GM10248 (cell line): ENCODE results near the gene XPC.

Source experiments
- CTCF ChIA-PET: fragments of 300-600 bp; sonication (Branson Sonifier 250); formaldehyde crosslinking; extraction: SDS; loops from one replicate; lab custom pipeline; 2021; ENCODE audit warnings: antibody characterized with exemption; lab: Yijun Ruan, JAX
- POLR2A ChIA-PET: fragments of 350-650 bp; sonication (Branson Sonifier 250); formaldehyde crosslinking; extraction: SDS; loops from one replicate; lab custom pipeline; 2020; ENCODE audit warnings: antibody characterized with exemption; lab: Yijun Ruan, JAX
- DNase-seq: peaks from one replicate; pipeline ENCODE4 v3.0.0; 2012; ENCODE audit errors: extremely low spot score
- TF ChIP-seq, protein P1 (sequence below): IDR thresholded peaks from 2 replicates; pipeline ENCODE4 v1.5.1; 2012; ENCODE audit warnings: mild to moderate bottlenecking, low read depth; ENCODE audit errors: extremely low read depth, missing control alignments, control extremely low read depth

XPC gene

DNA sequence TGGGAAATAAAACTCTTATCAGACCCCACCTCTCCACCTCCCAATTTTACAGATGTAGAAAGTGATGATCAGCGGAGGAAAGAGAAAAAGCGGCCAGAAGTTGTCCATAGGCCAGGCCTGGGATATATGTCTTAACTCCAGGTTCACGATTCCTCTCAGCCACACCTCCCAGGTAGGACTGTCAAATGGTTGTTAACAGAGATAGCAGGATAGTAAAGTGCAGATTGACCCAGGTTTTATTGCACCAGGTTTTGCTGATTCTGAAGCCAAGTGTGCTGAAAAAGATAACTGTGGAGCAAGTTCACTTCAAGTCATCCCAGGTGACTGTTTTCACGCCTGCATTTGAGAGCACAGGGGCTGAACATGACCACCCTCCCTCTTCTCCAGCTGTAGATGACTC lies 36.4 kb upstream of the XPC start:
- CTCF ChIA-PET = interaction anchor here (3.1 kb wide), 1 partner anchor 11 kb away, joined by 22 read pairs; no protein-coding TSS in a partner anchor
- no peak for DNase-seq
- POLR2A ChIA-PET = no interaction called here
- TF ChIP-seq, protein P1, sequence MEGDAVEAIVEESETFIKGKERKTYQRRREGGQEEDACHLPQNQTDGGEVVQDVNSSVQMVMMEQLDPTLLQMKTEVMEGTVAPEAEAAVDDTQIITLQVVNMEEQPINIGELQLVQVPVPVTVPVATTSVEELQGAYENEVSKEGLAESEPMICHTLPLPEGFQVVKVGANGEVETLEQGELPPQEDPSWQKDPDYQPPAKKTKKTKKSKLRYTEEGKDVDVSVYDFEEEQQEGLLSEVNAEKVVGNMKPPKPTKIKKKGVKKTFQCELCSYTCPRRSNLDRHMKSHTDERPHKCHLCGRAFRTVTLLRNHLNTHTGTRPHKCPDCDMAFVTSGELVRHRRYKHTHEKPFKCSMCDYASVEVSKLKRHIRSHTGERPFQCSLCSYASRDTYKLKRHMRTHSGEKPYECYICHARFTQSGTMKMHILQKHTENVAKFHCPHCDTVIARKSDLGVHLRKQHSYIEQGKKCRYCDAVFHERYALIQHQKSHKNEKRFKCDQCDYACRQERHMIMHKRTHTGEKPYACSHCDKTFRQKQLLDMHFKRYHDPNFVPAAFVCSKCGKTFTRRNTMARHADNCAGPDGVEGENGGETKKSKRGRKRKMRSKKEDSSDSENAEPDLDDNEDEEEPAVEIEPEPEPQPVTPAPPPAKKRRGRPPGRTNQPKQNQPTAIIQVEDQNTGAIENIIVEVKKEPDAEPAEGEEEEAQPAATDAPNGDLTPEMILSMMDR = no peak

DNA sequence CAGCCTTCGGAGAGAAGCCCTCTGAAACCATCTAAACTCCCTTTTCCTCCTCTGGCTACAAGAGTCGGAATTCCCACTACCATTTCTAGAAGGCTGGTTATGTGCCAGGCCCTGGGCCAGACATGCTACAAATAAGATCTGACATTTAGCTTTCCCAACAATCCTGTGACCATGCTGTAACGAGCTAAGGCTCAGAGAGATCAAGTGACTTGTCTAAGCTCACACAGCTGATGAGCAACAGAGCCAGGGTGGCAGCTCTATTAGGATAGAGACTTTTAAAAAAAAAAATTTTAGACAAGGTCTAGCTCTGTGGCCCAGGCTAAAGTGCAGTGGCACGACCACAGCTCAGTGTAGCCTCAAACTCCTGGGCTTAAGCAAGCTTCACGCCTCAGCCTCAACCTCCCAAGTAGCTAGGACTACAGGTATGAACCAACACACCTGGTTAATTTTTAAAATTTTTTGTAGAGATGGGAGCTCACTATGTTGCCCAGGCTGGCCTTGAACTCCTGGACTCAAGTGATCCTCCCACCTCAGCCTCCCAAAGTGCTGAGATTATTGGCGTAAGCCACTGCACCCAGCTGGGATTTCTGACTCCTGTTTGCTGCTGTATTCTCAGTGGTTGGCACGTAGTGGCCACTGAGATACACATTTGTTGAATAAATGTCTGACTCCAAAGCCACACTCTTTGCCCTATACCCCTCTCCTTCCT lies 34.8 kb upstream of the XPC start:
- CTCF ChIA-PET = interaction anchor here (1.6 to 3.5 kb wide), 2 partner anchors 10 to 14 kb away, joined by 5 to 60 read pairs; no protein-coding TSS in a partner anchor
- no peak for DNase-seq
- POLR2A ChIA-PET = no interaction called here
- TF ChIP-seq, protein P1 = no peak

DNA sequence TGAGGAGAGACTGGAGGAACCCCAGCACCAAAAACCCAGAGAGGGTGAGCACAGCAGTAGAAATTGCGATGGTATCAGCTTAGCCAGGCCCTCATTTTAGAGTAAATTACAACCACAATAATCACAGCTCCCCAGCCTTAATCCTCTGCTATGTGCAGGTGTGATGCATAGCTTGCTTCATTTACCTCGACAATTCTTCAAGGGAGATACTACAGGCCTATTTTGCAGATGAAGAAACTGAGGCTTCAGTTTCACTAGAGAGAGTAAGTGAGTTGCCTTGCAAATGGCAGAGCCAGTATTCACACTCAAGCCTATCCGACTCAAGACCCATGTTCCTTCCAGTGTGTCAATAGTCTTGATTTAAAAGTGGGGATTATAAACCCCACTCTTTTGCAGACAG lies 33.6 kb upstream of the XPC start:
- TF ChIP-seq, protein P1 = no peak
- no peak for DNase-seq
- POLR2A ChIA-PET = interaction anchor here (0.5 kb wide), 1 partner anchor 25 kb away, joined by 3 read pairs; no protein-coding TSS in a partner anchor
- CTCF ChIA-PET = interaction anchor here (1.1 to 3.5 kb wide), 4 partner anchors 9 to 49 kb away, joined by 3 to 60 read pairs (median 4); no protein-coding TSS in a partner anchor

DNA sequence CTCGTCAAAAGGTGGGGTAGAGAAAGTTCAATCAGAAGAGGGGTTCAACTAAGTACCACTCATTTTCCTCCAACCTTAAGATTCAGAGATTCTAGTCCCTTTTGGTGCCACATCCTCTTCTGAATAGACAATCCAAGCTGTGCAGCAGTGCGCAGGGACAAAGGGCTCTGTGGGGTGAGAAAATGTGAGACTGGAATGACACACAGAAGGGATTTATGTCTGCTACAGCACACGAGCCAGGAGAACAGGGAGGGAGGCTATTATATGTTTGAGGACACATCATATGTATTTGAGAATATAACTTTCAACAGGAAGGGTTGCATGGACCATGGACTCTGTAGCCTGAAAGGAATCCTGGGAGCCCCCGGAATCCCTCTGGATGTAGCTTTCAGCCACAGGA lies 33.2 kb upstream of the XPC start:
- POLR2A ChIA-PET = interaction anchor here (0.5 kb wide), 2 partner anchors 26 to 419 kb away, joined by 3 to 4 read pairs; no protein-coding TSS in a partner anchor
- no peak for DNase-seq
- CTCF ChIA-PET = interaction anchor here (1.1 to 3.5 kb wide), 5 partner anchors 9 to 256 kb away, joined by 3 to 60 read pairs (median 5); no protein-coding TSS in a partner anchor
- TF ChIP-seq, protein P1 = no peak

DNA sequence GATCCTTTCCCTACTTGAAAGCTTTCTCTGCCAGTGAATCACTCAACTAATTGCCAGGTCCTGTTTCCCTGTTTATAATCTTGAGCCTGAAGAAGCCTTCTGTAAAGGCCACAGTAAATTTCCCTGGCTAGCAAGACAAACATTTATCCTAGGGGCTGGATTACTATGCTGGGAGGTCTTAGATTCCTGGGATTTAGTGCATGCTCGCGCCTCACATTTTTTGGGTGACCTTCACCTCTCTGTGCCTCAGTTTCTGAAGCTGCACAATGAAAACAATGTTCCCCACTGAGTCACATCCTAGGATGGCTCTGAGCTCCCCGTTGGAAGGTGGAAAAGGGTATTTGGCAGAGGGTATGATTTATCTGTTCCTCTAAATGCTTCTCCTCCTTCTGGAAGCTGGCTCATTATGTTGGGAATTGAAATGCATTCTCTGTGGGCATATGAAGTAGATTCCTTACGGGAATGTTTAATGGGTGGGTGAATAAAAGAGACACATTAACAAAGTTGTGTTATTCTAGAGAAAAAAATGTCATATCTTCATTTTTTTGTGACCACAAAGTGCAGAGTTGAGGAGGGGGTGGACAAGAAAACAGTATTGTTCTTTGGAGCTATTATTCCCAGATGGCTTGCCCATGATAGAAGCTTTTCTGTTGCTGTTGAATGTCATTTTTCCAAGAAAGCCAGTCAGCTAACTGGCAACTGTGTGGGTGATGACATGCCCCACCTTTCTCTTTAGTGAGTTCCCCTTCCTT lies 32.6 kb upstream of the XPC start:
- DNase-seq = no peak
- ChIA-PET CTCF (interaction anchor here (0.9 to 3.5 kb wide), 5 partner anchors 8 to 335 kb away, joined by 3 to 60 read pairs (median 3); no protein-coding TSS in a partner anchor), POLR2A (interaction anchor here (0.5 to 0.7 kb wide), 2 partner anchors 420 to 1852 kb away, joined by 4 to 5 read pairs; no protein-coding TSS in a partner anchor)
- TF ChIP-seq, protein P1 = no peak

DNA sequence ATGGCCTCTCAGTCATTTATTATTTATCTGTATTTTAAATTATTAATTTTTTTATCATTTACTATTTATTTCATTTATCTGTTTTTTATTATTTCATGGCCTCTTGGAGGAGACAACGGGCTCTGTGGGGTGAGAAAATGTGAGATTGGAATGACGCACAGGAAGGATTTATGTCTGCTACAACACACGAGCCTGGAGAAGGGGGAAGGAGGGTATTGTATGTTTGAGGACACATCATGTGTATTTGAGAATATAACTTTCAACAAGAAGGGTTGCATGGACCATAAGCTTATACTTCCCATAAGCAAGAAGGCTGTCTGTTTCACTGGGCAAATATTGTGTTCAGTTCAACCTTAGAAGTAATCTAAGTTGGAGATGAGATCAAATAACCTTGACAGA lies 31.9 kb upstream of the XPC start:
- no peak for DNase-seq
- ChIA-PET POLR2A (interaction anchor here (0.5 to 0.7 kb wide), 2 partner anchors 960 to 1852 kb away, joined by 5 read pairs; no protein-coding TSS in a partner anchor), CTCF (interaction anchor here (0.7 to 1.2 kb wide), 4 partner anchors 9 to 335 kb away, joined by 3 to 5 read pairs (median 3); no protein-coding TSS in a partner anchor)
- TF ChIP-seq, protein P1 = no peak
